Gastroesophageal sphincter (tissue), 3 donors: ENCODE data around the gene LIPF.

Experiments used
- CTCF ChIP-seq, 4 experiments: fragments of 200-600 bp in 2 of 4; fragments of 450-650 bp in 2 of 4; sonication (generic) in 1 of 4; IDR thresholded peaks; one replicate each; pipeline ENCODE4 v1.5.1; 2017 to 2019; ENCODE audit warnings: antibody characterized with exemption in 4 of 4, mild to moderate bottlenecking in 2 of 4, moderate library complexity in 2 of 4
- EP300 ChIP-seq: sonication (generic); formaldehyde crosslinking; IDR thresholded peaks from one replicate; pipeline ENCODE4 v1.6.1; 2017; ENCODE audit warnings: antibody characterized with exemption, mild to moderate bottlenecking
- POLR2A ChIP-seq, 2 donors: fragments of 450-650 bp; IDR thresholded peaks; one replicate each; pipeline ENCODE4 v1.6.1; 2017; ENCODE audit warnings: antibody characterized with exemption in 2 of 2, mild to moderate bottlenecking in 2 of 2, moderate library complexity in 1 of 2
- POLR2AphosphoS5 ChIP-seq: sonication (generic); formaldehyde crosslinking; IDR thresholded peaks from one replicate; pipeline ENCODE4 v1.6.1; 2017; ENCODE audit warnings: antibody characterized with exemption

- TF ChIP-seq CTCF (IDR thresholded peaks at IDR 0.05) (no peak), POLR2A (IDR thresholded peaks at IDR 0.05) (no peak), POLR2AphosphoS5 (no peak), EP300 (no peak)
These were observed 47.8 kb upstream of the LIPF start for GRCh38 chr10:88616250-88616977.
